ENCODE measurements around the gene POLR3C. TPM values are rescaled to one million over a fixed set of nuclear protein-coding genes. Genes with fewer than 3 reads are reported as not detected.
"Not testable (repeated sequence)": the region's sequence is repeated elsewhere in the genome, so short reads cannot be mapped to it uniquely, and the experiment has no call there.

The POLR3C gene
- polyA plus RNA-seq, 1 donor: 26.1 TPM

DNA sequence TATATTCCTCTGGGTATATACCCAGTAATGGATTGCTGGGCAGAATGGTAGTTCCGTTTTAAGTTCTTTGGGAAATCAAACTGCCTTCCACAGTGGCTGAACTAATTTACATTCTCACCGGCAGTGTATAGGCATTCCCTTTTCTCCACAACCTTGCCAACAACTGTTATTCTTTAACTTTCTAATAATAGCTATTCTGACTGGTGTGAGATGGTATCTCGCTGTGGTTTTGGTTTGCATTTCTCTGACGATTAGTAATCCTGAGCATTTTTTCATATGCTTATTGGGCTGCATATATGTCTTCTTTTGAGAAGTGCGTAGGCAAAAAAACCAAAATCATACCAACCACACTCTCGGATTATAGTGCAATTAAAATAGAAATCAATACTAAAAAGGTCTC lies 5.9 kb upstream of the POLR3C start:
- not testable (repeated sequence) for H3K4me3 ChIP-seq (ENCODE audit: low read length); H3K9me3 ChIP-seq (ENCODE audit: control insufficient read depth, low read depth, low read length); H3K4me1 ChIP-seq (ENCODE audit: control insufficient read depth, insufficient read depth, low read length); H3K27me3 ChIP-seq (ENCODE audit: control insufficient read depth, insufficient read depth, low read length); DNase-seq; H3K27ac ChIP-seq (ENCODE audit: low read length); H3K36me3 ChIP-seq (ENCODE audit: control insufficient read depth, insufficient read depth, low read length)
- WGBS (ENCODE audit: insufficient coverage, low lambda C conversion rate): no CpG with 5 or more reads among the region's 6 CpGs

DNA sequence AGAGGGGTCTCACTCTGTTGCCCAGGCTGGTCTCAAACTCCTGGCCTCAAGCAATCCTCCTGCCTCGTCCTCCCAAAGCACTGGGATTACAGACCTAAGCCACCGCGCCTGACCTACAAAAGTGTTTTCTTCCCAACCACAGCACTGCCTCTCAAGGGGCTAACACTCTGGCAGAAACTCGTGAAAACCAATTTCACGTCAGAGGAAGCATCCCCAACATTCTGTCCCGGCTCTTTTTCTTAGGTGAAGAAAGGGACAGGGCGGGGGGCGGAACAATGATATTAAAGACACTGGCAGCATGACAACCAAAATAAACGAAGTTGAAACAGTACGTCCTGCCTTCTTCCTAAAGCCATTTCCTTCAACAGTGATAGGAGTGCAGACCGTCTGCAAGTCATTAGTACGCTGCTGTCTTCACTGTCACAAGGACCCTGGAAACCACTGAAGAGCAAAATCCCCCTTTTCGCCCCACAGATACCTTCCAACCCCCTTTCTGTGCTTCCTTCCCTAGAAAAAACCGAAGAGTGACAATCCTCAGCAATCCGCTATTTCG lies 1.1 kb upstream of the POLR3C start:
- not testable (repeated sequence) for H3K27me3 ChIP-seq (ENCODE audit: control insufficient read depth, insufficient read depth, low read length); H3K4me1 ChIP-seq (ENCODE audit: control insufficient read depth, insufficient read depth, low read length); H3K4me3 ChIP-seq (ENCODE audit: low read length); H3K9me3 ChIP-seq (ENCODE audit: control insufficient read depth, low read depth, low read length); DNase-seq; H3K27ac ChIP-seq (ENCODE audit: low read length)
- WGBS (ENCODE audit: insufficient coverage, low lambda C conversion rate): no CpG with 5 or more reads among the region's 16 CpGs
- peaks cover 20% of the 10 kb centered on the region for H3K36me3 ChIP-seq (ENCODE audit: control insufficient read depth, insufficient read depth, low read length)

DNA sequence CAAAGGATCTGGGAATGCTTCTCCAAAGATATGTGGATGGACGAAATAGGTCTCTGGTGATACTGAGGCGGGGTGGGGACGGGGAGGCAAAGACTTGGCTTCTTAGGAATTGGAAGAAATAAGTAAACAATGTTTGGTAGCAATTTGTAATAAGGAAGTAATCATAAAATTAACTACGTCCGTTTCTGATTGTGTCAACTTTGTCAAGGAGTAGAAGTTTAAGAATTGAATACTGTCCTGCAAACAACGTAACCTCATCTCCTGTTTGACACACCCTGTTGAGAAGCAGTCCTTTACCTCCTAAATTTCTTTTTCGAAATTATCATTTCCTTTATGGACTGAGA lies 471 bp downstream of the POLR3C start:
- Histone ChIP-seq H3K4me1 (ENCODE audit: control insufficient read depth, insufficient read depth, low read length) (peaks cover 4% of the 10 kb centered on the region), H3K36me3 (ENCODE audit: control insufficient read depth, insufficient read depth, low read length) (peaks cover 36% of the 10 kb centered on the region), H3K27ac (ENCODE audit: low read length) (peak overlapping the region; percentile 86), H3K27me3 (ENCODE audit: control insufficient read depth, insufficient read depth, low read length) (no peaks in the 10 kb centered on the region), H3K4me3 (ENCODE audit: low read length) (peak overlapping the region; percentile 90), H3K9me3 (ENCODE audit: control insufficient read depth, low read depth, low read length) (no peaks in the 10 kb centered on the region)
- WGBS (ENCODE audit: insufficient coverage, low lambda C conversion rate): 0% methylated on average over 4 of the region's 7 CpGs
- DNase-seq: no peak

DNA sequence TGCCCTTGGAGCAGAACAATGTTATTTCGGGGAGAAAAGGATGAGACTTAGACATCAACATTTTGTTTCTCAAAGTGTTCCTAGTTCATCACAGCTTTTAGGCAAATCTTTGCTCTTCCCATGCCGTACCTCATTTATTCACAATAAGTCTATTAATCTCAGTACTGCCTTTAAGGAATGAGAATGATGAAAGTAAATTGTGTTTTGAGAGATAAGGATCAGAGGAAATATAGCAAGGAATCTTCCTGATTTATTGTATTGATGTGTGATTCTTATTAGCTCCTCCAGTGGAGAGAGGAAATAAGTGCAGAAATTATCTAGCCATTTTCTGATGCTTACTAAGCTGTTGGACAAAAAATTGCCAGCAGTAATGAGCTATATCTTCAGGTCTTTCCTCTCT lies 2.0 kb downstream of the POLR3C start:
- H3K4me1 ChIP-seq (ENCODE audit: control insufficient read depth, insufficient read depth, low read length): peaks cover 4% of the 10 kb centered on the region
- no peak for DNase-seq
- H3K9me3 ChIP-seq (ENCODE audit: control insufficient read depth, low read depth, low read length): no peaks in the 10 kb centered on the region
- H3K36me3 ChIP-seq (ENCODE audit: control insufficient read depth, insufficient read depth, low read length): peaks cover 50% of the 10 kb centered on the region
- no peak overlapping the region for H3K4me3 ChIP-seq (ENCODE audit: low read length)
- WGBS (ENCODE audit: insufficient coverage, low lambda C conversion rate): 100% methylated on average over 1 of the region's 2 CpGs
- no peaks in the 10 kb centered on the region for H3K27me3 ChIP-seq (ENCODE audit: control insufficient read depth, insufficient read depth, low read length)
- H3K27ac ChIP-seq (ENCODE audit: low read length): no peak overlapping the region

DNA sequence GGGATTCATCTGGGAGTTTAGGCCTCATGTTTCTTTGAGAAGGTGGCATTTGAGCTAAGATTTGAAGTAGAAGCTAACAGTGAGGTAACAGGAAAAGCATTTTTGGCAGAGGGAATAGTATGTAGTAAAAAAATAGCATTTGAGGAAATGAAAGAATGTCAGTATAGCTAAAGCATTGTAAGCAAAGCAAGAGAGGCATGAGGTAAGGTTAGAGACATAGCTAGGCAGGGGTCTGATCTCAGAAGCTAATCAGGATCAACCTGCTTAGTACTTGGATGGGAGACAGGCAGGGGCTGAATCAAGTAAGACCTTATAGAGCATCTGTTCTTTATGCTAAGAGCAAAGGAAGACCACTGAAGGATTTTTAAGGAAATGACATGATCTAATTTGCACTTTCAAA lies 4.0 kb downstream of the POLR3C start:
- Histone ChIP-seq H3K9me3 (ENCODE audit: control insufficient read depth, low read depth, low read length) (no peaks in the 10 kb centered on the region), H3K27ac (ENCODE audit: low read length) (no peak overlapping the region), H3K4me3 (ENCODE audit: low read length) (no peak overlapping the region), H3K36me3 (ENCODE audit: control insufficient read depth, insufficient read depth, low read length) (peaks cover 63% of the 10 kb centered on the region), H3K4me1 (ENCODE audit: control insufficient read depth, insufficient read depth, low read length) (peaks cover 4% of the 10 kb centered on the region), H3K27me3 (ENCODE audit: control insufficient read depth, insufficient read depth, low read length) (no peaks in the 10 kb centered on the region)
- no peak for DNase-seq

DNA sequence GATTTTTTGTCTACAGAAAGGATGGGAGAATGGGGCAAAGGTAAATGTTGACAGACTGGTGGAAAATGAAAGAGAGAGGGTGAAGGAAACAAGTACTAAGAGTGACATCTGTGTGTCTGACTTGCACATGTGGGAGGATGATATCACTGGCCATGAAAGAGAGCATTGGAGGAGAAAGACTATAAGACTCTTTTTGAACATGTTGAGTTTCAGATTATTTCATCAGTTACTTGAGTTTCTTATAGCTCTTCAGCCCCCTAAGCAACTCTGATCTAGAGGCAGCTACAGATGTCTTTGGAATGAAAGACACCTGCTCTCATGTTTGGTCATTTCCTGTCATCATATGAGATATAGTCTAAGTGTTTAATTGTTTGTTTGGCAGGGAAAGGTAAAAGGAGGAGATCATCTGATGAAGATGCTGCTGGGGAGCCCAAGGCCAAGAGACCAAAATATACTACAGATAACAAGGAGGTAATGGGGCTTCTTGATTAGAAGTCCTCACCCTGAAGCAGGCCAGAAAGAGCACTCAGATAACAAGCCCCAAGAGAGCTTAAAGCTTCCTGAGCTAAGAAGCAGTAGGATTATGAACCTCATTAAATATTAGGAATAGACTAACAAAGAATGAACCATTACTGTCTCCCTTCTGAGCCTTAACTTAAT lies 4.5 kb downstream of the POLR3C start:
- DNase-seq: no peak
- Histone ChIP-seq H3K4me1 (ENCODE audit: control insufficient read depth, insufficient read depth, low read length) (peaks cover 4% of the 10 kb centered on the region), H3K9me3 (ENCODE audit: control insufficient read depth, low read depth, low read length) (no peaks in the 10 kb centered on the region), H3K36me3 (ENCODE audit: control insufficient read depth, insufficient read depth, low read length) (peaks cover 69% of the 10 kb centered on the region), H3K4me3 (ENCODE audit: low read length) (no peak overlapping the region), H3K27ac (ENCODE audit: low read length) (no peak overlapping the region), H3K27me3 (ENCODE audit: control insufficient read depth, insufficient read depth, low read length) (no peaks in the 10 kb centered on the region)

DNA sequence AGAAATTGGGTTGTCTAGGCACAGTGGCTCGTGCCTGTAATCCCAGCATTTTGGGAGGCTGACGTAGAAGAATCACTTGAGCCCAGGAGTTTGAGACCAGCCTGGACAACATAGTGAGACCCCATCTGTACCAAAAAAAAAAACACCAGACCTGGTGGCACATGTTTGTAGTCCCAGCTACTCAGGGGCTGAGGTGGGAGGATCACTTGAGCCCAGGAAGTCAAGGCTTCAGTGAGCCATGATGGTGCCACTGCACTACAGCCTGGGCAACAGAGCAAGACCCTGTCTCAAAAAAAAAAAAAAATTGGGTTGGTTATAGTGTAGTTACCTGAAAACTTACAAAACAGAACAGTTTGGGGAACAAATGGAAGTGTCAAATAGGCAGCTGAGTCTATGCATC lies 6.8 kb downstream of the POLR3C start:
- not testable (repeated sequence) for H3K9me3 ChIP-seq (ENCODE audit: control insufficient read depth, low read depth, low read length); H3K27me3 ChIP-seq (ENCODE audit: control insufficient read depth, insufficient read depth, low read length); DNase-seq; H3K27ac ChIP-seq (ENCODE audit: low read length); H3K4me3 ChIP-seq (ENCODE audit: low read length); H3K4me1 ChIP-seq (ENCODE audit: control insufficient read depth, insufficient read depth, low read length)
- peaks cover 87% of the 10 kb centered on the region for H3K36me3 ChIP-seq (ENCODE audit: control insufficient read depth, insufficient read depth, low read length)
- no CpG with 5 or more reads among the region's 2 CpGs for WGBS (ENCODE audit: insufficient coverage, low lambda C conversion rate)

DNA sequence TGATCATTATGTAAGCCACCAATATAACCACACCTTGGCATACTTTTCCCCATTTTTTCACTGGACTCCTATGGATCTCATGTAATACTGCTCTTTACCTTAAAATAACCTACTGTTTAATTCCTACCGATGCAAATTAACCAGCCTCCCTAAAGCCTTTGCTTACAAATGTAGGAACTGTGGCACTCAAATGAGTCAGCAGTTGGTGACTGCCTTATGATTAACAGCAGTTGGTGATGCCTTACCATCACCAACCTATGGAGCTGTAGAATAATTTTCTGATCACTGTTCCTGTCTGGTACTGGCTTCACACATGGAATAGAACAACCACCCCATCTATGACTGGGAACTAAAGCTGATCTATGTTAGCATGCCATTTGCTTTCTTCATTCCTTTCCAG lies 13.7 kb downstream of the POLR3C start:
- Histone ChIP-seq H3K4me1 (ENCODE audit: control insufficient read depth, insufficient read depth, low read length) (no peaks in the 10 kb centered on the region), H3K9me3 (ENCODE audit: control insufficient read depth, low read depth, low read length) (no peaks in the 10 kb centered on the region), H3K27ac (ENCODE audit: low read length) (no peak overlapping the region), H3K36me3 (ENCODE audit: control insufficient read depth, insufficient read depth, low read length) (peaks cover 89% of the 10 kb centered on the region), H3K27me3 (ENCODE audit: control insufficient read depth, insufficient read depth, low read length) (no peaks in the 10 kb centered on the region), H3K4me3 (ENCODE audit: low read length) (no peak overlapping the region)
- WGBS (ENCODE audit: insufficient coverage, low lambda C conversion rate): 100% methylated on average over 1 of the region's 1 CpG
- DNase-seq: no peak

DNA sequence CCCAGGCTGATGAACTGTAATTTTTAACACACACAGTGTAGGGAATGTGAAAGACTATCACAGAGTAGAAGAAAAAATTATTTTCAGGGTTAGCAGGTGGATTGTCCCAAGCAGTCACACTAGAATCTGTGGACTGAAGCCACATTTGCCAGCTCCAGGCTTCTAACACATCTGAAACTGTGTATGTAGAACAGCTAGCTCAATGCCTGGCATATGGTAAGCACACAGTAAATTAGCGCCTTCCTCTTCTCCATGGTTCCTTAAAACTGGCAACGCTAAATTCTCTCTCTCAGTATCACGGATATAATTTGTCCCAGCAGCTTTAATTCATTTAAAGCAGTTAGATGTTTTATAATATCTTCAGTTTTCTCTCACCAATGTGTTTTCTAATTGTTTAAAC lies 19.0 kb downstream of the POLR3C start:
- Histone ChIP-seq H3K9me3 (ENCODE audit: control insufficient read depth, low read depth, low read length) (no peaks in the 10 kb centered on the region), H3K4me1 (ENCODE audit: control insufficient read depth, insufficient read depth, low read length) (no peaks in the 10 kb centered on the region), H3K36me3 (ENCODE audit: control insufficient read depth, insufficient read depth, low read length) (peaks cover 52% of the 10 kb centered on the region), H3K27ac (ENCODE audit: low read length) (no peak overlapping the region), H3K27me3 (ENCODE audit: control insufficient read depth, insufficient read depth, low read length) (no peaks in the 10 kb centered on the region), H3K4me3 (ENCODE audit: low read length) (no peak overlapping the region)
- DNase-seq: no peak
- 100% methylated on average over 3 of the region's 3 CpGs for WGBS (ENCODE audit: insufficient coverage, low lambda C conversion rate)

DNA sequence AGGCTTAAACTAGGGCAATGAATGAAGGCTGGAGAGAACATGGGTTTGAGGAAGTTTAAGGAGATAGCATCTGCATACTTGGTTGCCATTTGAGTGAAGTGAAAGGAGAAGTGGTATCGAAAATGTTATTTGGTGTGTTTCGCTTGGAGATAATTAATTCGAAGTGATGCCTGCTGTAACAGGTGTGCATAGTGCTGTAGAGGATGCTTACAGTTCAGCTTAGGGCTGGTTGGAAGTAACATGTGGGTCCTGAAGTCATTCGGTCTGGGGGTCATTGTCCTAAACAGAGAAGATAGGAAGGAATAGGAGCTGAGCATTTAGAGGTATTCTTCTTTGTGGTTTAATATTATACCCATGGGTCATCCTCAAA lies 21.1 kb downstream of the POLR3C start:
- Histone ChIP-seq H3K9me3 (ENCODE audit: control insufficient read depth, low read depth, low read length) (no peaks in the 10 kb centered on the region), H3K27me3 (ENCODE audit: control insufficient read depth, insufficient read depth, low read length) (no peaks in the 10 kb centered on the region), H3K4me1 (ENCODE audit: control insufficient read depth, insufficient read depth, low read length) (no peaks in the 10 kb centered on the region), H3K4me3 (ENCODE audit: low read length) (peak overlapping the region; percentile 64), H3K36me3 (ENCODE audit: control insufficient read depth, insufficient read depth, low read length) (peaks cover 52% of the 10 kb centered on the region), H3K27ac (ENCODE audit: low read length) (no peak overlapping the region)
- no peak for DNase-seq
- no CpG with 5 or more reads among the region's 4 CpGs for WGBS (ENCODE audit: insufficient coverage, low lambda C conversion rate)

DNA sequence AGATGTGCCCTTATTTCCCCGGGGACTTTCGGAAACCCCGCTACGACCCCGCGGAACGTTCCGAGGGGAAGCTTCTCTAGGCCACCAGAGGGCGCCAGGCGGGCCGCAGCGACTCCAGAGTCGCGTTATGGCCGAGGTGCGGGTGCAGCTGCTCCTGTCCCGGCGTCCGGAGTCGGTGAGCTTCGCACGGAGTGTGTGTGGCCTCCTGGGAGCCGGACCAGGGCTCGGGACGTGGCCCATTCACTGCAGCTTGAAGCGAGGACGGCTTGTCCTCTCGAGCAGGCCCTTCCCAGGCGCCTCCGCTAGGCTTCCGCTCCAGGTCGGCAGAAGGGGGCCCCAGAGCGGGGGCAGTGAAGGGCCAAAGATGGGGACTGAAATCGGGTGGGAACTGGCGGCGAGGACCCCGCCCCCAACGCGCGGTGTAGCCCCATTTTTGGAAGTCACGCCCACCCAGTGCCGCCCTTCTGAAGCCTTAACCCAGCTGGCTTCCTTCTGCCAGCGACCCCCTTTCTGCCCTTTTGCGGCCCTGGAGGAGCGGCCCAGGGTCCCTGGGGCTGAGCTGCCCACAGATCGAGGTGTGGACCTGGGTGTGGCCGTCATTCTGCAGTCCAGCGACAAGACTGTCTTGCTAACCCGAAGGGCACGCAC lies 21.6 kb downstream of the POLR3C start, which contains the start of gene NUDT17:
Gene NUDT17, plus strand, starts transcription at position 117 of the 648 bp plus-strand sequence. Its CDS starts 11 bp downstream, at position 128.
- peak; percentile 70 to 81 for DNase-seq
- H3K27ac ChIP-seq (ENCODE audit: low read length): peak within 1 kb of the TSS; percentile 19
- no peaks in the 10 kb centered on the region for H3K9me3 ChIP-seq (ENCODE audit: control insufficient read depth, low read depth, low read length)
- WGBS (ENCODE audit: insufficient coverage, low lambda C conversion rate): no CpG with 5 or more reads among the region's 50 CpGs
- no peaks in the 10 kb centered on the region for H3K27me3 ChIP-seq (ENCODE audit: control insufficient read depth, insufficient read depth, low read length)
- H3K4me1 ChIP-seq (ENCODE audit: control insufficient read depth, insufficient read depth, low read length): no peaks in the 10 kb centered on the region
- peak within 1 kb of the TSS; percentile 64 for H3K4me3 ChIP-seq (ENCODE audit: low read length)
- peaks cover 55% of the 10 kb centered on the region for H3K36me3 ChIP-seq (ENCODE audit: control insufficient read depth, insufficient read depth, low read length)
